ENCODE measurements around the gene HOMER2.
"Not testable (repeated sequence)": the region's sequence is repeated elsewhere in the genome, so short reads cannot be mapped to it uniquely, and the experiment has no call there.

The HOMER2 gene

GRCh38 chr15:82952158-82953081 lies at the start of gene HOMER2:
HOMER2 (minus strand) TSS chr15:82952720; CDS start chr15:82952535, 185 bp downstream.
- DNase-seq (ENCODE audit: low read depth in 2 of 2): no peak

GRCh38 chr15:83000672-83001031 lies 48.1 kb upstream of the HOMER2 start:
- not testable (repeated sequence) for DNase-seq (ENCODE audit: low read depth in 2 of 2)

- no peak for DNase-seq (ENCODE audit: low read depth in 2 of 2)
These were observed 47.6 kb upstream of the HOMER2 start for GRCh38 chr15:82999905-83000671.

GRCh38 chr15:82999426-82999825 lies 46.9 kb upstream of the HOMER2 start:
- DNase-seq (ENCODE audit: low read depth in 2 of 2): no peak

- no peak for DNase-seq (ENCODE audit: low read depth in 2 of 2)
These were observed 43.4 kb upstream of the HOMER2 start for GRCh38 chr15:82995938-82996337.

GRCh38 chr15:82995076-82995475 lies 42.6 kb upstream of the HOMER2 start:
- no peak for DNase-seq (ENCODE audit: low read depth in 2 of 2)

- DNase-seq (ENCODE audit: low read depth in 2 of 2): no peak
These were observed 40.6 kb upstream of the HOMER2 start for GRCh38 chr15:82993144-82993543.

GRCh38 chr15:82992436-82992998 lies 40.0 kb upstream of the HOMER2 start:
- no peak for DNase-seq (ENCODE audit: low read depth in 2 of 2)

- DNase-seq (ENCODE audit: low read depth in 2 of 2): no peak
These were observed 33.9 kb upstream of the HOMER2 start for GRCh38 chr15:82986442-82986780.

- DNase-seq (ENCODE audit: low read depth in 2 of 2): peak; percentile 77 to 89
These were observed 33.3 kb upstream of the HOMER2 start, which contains the start of gene RAMAC for GRCh38 chr15:82985688-82986441. RAMAC (plus strand) TSS chr15:82986210; CDS start chr15:82989019, 2,809 bp downstream.

GRCh38 chr15:82980981-82981380 lies 28.5 kb upstream of the HOMER2 start:
- DNase-seq (ENCODE audit: low read depth in 2 of 2): no peak

- DNase-seq (ENCODE audit: low read depth in 2 of 2): no peak
These were observed 27.2 kb upstream of the HOMER2 start for GRCh38 chr15:82979726-82980125.

- no peak for DNase-seq (ENCODE audit: low read depth in 2 of 2)
These were observed 25.9 kb upstream of the HOMER2 start for GRCh38 chr15:82978438-82978837.

- no peak for DNase-seq (ENCODE audit: low read depth in 2 of 2)
These were observed 24.6 kb upstream of the HOMER2 start for GRCh38 chr15:82977076-82977475.

GRCh38 chr15:82972990-82973389 lies 20.5 kb upstream of the HOMER2 start:
- no peak for DNase-seq (ENCODE audit: low read depth in 2 of 2)

GRCh38 chr15:82971218-82971984 lies 18.9 kb upstream of the HOMER2 start:
- DNase-seq (ENCODE audit: low read depth in 2 of 2): no peak

- no peak for DNase-seq (ENCODE audit: low read depth in 2 of 2)
These were observed 18.2 kb upstream of the HOMER2 start for GRCh38 chr15:82970696-82971095.

GRCh38 chr15:82970078-82970686 lies 17.7 kb upstream of the HOMER2 start:
- no peak for DNase-seq (ENCODE audit: low read depth in 2 of 2)

- DNase-seq (ENCODE audit: low read depth in 2 of 2): no peak
These were observed 16.8 kb upstream of the HOMER2 start for GRCh38 chr15:82969353-82969752.

- no peak for DNase-seq (ENCODE audit: low read depth in 2 of 2)
These were observed 15.5 kb upstream of the HOMER2 start for GRCh38 chr15:82968066-82968465.

GRCh38 chr15:82966671-82967071 lies 14.2 kb upstream of the HOMER2 start:
- no peak for DNase-seq (ENCODE audit: low read depth in 2 of 2)
